GM12865 (cell line): ENCODE results near the gene LMOD3.
A peak's percentile ranks its signal among the peaks of the same experiment; 100 is the strongest.

Experiments used
- DNase-seq: peaks from one replicate; pipeline ENCODE4 v3.0.0; 2010; ENCODE audit warnings: low read depth
- H3K4me3 ChIP-seq: 2 replicates; pipeline ENCODE4 v1.5.1; 2011; ENCODE audit warnings: mild to moderate bottlenecking, low read depth, low read length, control low read depth
- CTCF ChIP-seq: IDR thresholded peaks from 2 replicates; pipeline ENCODE4 v1.5.1; 2011; ENCODE audit warnings: low read length, control low read depth, low read depth, inconsistent platforms; ENCODE audit not compliant: insufficient read depth; ENCODE audit errors: missing control alignments

Gene LMOD3

GRCh38 chr3:69128509-69128908, 6.1 kb upstream of the LMOD3 start:
- TF ChIP-seq CTCF, result no peak
- no peak overlapping the region for H3K4me3 ChIP-seq
- DNase-seq, result no peak

- H3K4me3 ChIP-seq, result no peak overlapping the region
- no peak for TF ChIP-seq CTCF
- DNase-seq, result no peak
Observed at GRCh38 chr3:69126999-69127398, 4.6 kb upstream of the LMOD3 start.

- no peak for DNase-seq
- no peak for TF ChIP-seq CTCF
- no peak overlapping the region for H3K4me3 ChIP-seq
Observed at GRCh38 chr3:69126216-69126615, 3.8 kb upstream of the LMOD3 start.

- H3K4me3 ChIP-seq, result no peak overlapping the region
- TF ChIP-seq CTCF, result no peak
- DNase-seq, result no peak
Observed at GRCh38 chr3:69121950-69122349, 445 bp downstream of the LMOD3 start.

GRCh38 chr3:69121513-69121912, 882 bp downstream of the LMOD3 start:
- no peak for DNase-seq
- no peak overlapping the region for H3K4me3 ChIP-seq
- TF ChIP-seq CTCF, result no peak

GRCh38 chr3:69120879-69121464, 1.4 kb downstream of the LMOD3 start:
- no peak overlapping the region for H3K4me3 ChIP-seq
- TF ChIP-seq CTCF, result peak; percentile 95
- DNase-seq, result peak; percentile 91

GRCh38 chr3:69119681-69120080, 2.7 kb downstream of the LMOD3 start:
- no peak overlapping the region for H3K4me3 ChIP-seq
- no peak for DNase-seq
- TF ChIP-seq CTCF, result no peak
